ELF-1 (cell line): Measurements from ENCODE around the gene GOLGA6L22.
"Not testable (repeated sequence)": the region's sequence is repeated elsewhere in the genome, so short reads cannot be mapped to it uniquely, and the experiment has no call there.

Experiments used
- DNase-seq: peaks from one replicate; pipeline ENCODE4 v3.0.0-alpha.2; 2016; ENCODE audit warnings: low read depth, low spot score

GOLGA6L22 gene, protein sequence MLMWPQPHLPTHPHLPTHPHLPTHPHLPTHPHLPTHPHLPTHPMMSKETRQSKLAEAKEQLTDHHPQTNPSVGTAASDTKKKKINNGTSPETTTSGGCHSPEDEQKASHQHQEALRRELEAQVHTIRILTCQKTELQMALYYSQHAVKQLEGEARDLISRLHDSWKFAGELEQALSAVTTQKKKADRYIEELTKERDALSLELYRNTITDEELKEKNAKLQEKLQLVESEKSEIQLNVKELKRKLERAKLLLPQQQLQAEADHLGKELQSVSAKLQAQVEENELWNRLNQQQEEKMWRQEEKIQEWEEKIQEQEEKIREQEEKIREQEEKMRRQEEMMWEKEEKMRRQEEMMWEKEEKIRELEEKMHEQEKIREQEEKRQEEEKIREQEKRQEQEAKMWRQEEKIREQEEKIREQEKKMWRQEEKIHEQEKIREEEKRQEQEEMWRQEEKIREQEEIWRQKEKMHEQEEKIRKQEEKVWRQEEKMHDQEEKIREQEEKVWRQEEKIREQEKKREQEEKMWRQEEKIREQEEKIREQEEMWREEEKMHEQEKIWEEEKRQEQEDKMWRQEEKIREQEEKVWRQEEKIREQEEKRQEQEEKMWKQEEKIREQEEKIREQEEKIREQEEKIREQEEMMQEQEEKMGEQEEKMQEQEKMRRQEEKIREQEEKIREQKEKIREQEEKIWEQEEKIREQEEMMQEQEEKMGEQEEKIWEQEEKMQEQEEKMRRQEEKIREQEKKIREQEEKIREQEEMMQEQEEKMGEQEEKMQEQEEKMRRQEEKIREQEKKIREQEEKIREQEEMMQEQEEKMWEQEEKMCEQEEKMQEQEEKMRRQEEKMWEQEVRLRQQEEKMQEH

DNA sequence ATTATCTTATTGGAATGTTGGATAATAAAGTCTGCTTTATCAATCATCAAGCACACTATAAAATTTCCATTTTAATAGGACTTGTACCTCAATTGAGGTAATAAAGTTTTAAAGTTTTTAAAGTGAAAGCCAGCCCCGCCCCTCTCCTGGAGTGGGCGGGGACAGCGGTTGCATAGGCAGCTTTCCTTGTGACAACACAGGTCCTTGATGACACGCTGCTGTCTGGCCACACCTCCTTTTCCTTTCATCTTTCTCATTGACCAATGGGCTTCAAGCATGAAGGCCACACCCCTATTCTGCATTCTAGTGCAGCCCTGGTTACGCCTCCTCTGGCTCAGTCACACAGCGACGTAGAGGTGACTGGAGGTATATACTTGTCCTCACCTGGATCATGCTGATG lies at the start of gene GOLGA6L22:
TSS of gene GOLGA6L22 (plus strand) at position 301 of the 400 bp plus-strand sequence. CDS start at position 392, 91 bp downstream.
- not testable (repeated sequence) for DNase-seq

DNA sequence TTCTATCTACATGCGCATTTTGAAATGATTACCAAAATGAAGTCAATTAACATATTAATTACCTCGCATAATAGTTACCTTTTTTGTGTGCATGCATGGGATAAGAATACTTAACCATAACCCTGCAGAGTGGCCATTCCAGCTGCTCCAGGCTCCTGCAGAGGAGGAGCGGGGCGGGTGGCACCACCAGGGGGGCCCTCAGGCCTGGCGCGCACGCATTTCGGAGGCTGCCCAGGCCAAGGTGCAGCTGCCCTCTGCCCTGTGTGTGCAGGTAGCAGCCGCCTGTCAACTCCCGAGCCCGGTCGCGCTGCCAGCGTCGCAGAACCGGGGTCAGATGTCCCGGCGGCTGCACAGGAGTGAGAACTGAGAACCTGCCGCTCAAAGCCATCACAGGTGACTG lies 41.4 kb upstream of the GOLGA6L22 start:
- not testable (repeated sequence) for DNase-seq

DNA sequence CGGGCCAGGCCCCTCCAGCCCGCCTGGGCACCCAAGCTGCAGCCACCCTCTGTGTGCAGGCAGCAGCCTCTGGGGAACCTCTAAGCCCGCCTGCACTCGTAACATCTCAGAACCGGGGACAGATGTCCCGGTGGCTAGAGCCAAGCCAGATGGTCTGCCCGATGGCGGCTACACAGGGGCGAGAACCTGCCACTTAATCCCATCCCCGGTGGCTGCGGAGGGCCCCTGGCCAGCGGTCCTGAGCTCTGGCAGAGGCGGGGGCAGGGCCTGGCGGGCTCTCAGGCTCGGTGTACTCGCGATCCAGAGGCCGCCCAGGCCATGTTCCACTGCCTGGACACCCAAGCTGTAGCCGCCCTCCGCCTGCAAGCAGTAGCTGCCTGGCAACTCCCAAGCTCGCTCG lies 40.9 kb upstream of the GOLGA6L22 start:
- DNase-seq = not testable (repeated sequence)

DNA sequence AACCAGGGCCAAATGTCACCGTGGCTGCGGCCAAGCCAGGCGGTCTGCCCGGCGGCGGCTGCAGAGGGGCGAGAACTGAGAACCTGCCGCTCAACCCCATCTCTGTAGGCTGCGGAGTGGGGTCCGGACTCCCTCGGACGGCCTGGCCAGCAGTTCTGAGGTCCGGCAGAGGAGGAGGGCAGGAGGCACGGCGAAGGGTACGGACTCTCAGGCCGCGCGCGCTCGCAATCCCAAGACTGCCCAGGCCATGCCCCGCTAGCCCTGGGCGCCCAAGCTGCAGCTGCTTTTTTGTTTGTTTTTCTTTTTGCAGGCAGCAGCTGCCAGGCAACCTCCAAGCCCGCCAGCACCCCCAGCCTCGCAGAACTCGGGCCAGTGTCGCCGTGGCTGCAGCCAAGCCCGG lies 40.5 kb upstream of the GOLGA6L22 start:
- DNase-seq = not testable (repeated sequence)

DNA sequence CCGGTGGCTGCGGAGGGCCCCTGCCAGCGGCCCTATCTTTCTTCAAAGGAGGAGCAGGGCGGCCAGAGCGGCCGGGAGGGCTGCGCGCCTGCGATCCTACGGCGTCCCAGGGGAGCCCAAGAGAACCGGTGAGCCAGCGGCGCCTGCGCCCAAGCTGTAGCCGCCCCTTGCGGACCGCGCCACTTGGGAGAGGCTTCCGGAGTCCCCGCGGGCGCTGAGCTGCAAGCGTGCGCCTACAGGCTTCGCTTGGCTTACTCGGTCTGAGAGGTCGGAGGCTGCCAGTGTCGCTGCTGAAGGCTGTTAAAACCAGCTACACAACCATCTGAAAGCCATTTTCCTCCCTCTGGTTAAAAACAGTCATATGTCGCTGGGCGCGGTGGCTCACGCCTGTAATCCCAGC lies 40.0 kb upstream of the GOLGA6L22 start:
- DNase-seq = not testable (repeated sequence)

DNA sequence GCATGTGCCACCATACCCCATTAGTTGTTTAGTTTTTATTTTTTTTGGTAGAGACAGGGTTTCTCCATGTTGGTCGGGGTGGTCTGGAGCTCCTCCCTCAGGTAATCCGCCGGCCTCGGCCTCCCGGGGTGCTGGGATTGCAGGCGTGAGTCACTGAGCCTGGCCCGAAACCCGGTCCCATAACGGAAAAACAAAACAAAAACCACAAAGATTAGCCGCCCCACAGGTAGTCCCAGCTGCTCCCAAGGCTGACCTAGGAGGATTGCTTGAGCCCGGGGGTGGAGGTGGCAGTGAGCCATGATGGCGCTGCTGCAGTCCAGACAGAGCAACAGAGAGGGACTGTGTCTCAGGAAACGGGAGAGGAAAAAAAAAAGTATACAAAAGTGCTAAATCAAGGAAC lies 38.4 kb upstream of the GOLGA6L22 start:
- not testable (repeated sequence) for DNase-seq

DNA sequence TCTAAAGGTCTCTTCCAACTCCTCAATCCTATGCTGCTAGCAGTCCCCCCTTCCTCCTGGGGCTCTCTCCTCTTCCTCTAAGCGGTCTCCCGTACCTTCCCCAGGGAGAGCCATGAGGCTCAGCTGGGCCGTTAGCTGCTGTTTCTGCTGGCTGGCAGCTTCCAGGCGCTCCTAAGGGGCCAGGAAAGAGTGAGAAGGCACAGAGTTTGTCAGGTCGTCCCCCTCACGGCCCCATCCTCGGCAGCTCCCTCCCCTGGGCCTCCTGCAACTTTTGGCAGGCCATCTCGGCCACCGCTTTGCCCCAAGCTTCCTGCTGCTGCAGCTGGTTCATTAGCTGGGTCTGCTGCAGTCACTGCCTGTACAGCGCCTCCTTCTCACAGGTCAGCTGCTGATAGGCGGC lies 29.3 kb upstream of the GOLGA6L22 start:
- DNase-seq = not testable (repeated sequence)

DNA sequence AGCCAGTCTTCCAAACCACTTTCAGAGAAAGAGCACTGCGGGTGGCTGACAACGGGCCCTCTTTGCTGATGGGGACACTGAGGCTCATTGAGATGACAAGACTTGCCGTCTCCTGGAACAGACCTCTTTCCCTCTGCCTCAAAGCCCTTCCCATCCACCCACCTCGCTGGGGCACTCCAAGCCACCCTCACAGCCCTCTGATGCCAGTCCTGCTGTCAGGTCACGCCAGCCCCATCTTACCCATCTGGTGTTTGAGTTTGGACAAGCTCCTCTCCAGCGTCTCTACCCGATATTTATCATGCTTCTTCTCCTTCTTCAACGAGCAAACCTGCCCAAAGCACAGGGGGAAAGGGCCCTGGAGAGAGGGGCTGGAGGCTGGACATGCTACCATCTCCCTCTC lies 27.0 kb upstream of the GOLGA6L22 start:
- not testable (repeated sequence) for DNase-seq

DNA sequence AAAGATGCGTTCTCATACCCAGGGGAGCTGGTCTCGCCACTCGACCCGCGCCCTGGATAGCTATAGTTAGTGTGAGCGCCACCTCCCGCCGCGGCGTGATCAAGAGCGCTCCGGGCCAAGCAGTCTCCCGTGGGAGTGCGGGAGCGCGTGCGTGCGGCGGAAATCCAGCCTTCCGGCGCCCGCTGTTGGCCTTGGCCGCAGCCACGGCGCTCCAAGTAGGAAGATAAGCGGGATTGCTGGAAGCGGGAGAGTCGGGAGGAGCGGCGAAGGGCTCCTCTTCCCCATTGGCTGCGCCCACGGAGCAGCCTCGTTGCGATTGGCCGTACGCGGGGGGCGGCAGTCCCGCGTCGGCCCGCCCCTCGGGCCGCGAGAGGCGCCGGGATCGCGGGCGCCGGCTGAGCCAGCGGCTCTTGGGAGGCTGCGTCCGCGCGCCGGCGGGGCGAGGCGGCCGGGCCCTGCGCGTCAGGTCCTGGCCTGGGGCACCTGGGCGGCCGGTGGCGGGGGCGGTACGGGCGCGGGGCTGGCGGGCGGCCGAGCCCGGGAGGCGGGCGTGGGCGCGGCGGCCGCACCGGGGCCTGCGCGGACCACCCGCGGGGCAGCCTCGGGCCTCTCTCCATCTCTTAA lies 35.9 kb downstream of the GOLGA6L22 start:
- not testable (repeated sequence) for DNase-seq

DNA sequence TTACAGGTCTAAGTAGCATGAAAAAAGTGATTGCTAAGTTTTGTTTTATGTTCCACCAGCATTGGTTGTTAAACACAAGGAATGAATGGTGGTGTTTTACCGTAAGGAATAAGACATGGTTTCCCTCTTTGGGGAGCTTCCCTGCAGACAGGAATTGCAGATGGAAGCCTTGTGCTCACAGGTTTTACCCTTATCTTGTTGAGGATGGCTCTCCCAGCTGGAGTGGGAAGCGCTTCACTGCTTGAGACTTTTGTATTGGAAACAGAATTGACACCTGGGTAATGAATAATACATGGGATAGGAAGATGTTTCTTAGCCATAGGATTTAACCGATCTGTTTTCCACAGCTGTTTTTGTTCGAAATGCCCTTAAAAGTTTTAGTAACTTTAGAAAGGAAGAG lies 38.5 kb downstream of the GOLGA6L22 start:
- DNase-seq = not testable (repeated sequence)

DNA sequence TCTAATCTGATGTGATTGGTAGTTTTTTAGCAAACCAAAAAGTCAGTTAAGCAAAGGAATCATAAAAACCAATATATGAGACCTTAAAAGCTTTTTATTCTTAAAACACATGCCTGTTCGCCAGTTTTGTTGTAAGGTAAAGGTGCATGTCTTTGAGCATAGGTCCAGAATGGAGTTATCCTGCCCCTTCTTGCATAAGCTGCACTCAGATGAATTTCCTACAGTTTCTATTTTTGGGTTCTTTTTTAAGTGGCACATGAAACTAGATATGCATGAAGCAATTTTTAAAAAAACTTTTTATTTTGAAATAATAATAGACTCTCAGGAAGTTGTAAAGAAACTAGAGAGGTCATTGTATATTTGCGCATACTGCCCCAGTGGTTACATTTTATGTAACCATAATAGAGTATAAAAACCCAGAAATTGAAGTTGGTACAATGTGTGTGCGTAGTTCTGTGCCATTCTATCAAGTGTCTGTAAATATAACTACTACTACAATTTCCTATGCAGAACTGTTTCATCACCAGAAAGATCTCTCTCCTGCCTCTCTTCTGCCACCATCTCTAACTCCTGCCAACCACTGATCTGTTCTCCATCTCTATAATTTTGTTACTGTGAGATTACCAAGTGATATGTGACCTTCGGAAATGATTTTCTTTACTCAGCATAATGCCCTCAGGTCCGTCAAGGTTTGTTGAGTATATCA lies 39.7 kb downstream of the GOLGA6L22 start:
- DNase-seq = not testable (repeated sequence)

DNA sequence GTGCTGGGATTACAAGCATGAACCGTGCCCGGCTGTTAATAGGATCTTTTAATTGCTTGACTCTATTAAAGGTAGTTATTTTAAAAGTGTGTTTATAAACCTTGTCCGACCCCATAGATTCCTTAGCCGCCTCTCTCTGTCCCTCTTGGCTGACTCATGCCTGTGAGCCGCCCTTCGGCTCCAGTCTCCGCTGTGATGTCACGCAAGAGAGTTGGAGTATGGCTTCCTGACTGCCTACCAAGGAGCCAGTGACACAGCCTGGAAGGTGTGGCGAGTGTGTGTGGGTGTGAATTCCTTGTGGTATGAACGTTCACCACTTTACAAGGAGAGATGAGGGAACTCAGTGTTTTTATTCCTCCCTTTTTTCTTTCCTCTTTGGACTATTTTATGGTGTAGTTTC lies 43.6 kb downstream of the GOLGA6L22 start:
- DNase-seq = not testable (repeated sequence)

DNA sequence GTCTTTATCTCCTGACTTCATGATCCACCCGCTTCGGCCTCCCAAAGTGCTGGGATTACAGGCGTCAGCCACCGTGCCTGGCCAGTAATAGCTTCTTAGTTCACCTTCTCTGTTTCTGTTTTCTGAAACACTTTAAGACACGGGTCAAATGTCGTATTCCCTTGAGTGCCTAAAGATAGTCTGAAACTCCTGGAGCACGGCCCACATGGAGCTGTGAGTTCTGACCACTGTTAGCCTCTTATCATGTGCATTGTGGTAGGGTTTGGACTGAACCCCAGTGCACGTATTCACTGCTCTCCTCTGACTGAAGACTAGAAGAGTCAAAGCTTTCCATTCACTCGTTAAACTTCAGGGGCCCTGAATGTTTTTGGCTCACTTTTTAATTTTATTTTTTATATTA lies 48.3 kb downstream of the GOLGA6L22 start:
- DNase-seq = not testable (repeated sequence)

DNA sequence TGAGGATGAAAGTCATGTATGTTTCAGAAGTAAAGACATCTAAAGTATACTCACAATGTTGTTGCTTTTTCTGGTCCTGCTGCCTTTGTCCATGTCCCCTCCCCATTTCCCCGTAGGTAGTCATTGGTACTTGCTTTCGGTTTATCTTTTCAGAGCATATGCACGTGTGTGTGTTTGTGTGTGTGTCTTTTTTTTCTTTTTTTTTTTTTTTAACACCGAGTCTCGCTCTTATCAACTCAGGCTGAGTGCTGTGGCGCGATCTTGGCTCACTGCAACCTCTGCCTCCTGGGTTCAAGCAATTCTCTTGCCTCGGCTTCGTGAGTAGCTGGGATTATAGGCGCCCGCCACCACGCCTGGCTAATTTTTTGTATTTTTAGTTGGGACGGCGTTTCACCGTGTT lies 57.4 kb downstream of the GOLGA6L22 start:
- DNase-seq = not testable (repeated sequence)
